Naive thymus-derived CD8-positive, alpha-beta T cell (primary cell): ENCODE measurements around the gene CCDC106. TPM values are rescaled to one million over a fixed set of nuclear protein-coding genes. Genes with fewer than 3 reads are reported as not detected.

ENCODE experiments used
- ATAC-seq, 2 donors: fragments of 150-1000 bp; cut with Tn5 transposase in 1 of 2; sonication (Bioruptor Pico), chemical (Tn5 transposase) in 1 of 2; 1 replicate in 1 of 2; 2 replicates in 1 of 2; pipeline ENCODE4 v1.10.0; 2021; ENCODE audit warnings: mild to moderate bottlenecking in 2 of 2, moderate library complexity in 2 of 2
- POLR2A ChIA-PET: fragments of 350-600 bp; sonication (Branson Sonifier 250); formaldehyde crosslinking; loops from one replicate; lab custom pipeline; 2021; ENCODE audit warnings: antibody characterized with exemption; lab: Charles Lee
- DNase-seq, 10 donors: peaks; one replicate each; pipeline versions ENCODE4 v3.0.0 to v3.0.0-alpha.2; 2020 to 2022
- H3K27ac Mint-ChIP-seq, 10 donors: one replicate each; pipeline ENCODE4 v1.8.0; 2020 to 2022; ENCODE audit warnings: mild to moderate bottlenecking in 10 of 10, mixed read lengths in 10 of 10, moderate library complexity in 4 of 10, inconsistent platforms in 1 of 10
- H3K27me3 Mint-ChIP-seq, 5 donors: one replicate each; pipeline ENCODE4 v1.8.0; 2021 to 2022; ENCODE audit warnings: mixed read lengths in 5 of 5
- H3K36me3 Mint-ChIP-seq, 3 donors: one replicate each; pipeline ENCODE4 v1.8.0; 2020 to 2022; ENCODE audit warnings: mixed read lengths in 3 of 3, mild to moderate bottlenecking in 2 of 3, inconsistent platforms in 1 of 3
- H3K4me1 Mint-ChIP-seq, 4 donors: one replicate each; pipeline ENCODE4 v1.8.0; 2021 to 2022; ENCODE audit warnings: mixed read lengths in 4 of 4
- H3K4me3 Mint-ChIP-seq, 10 donors: one replicate each; pipeline ENCODE4 v1.8.0; 2020 to 2022; ENCODE audit warnings: mild to moderate bottlenecking in 10 of 10, mixed read lengths in 10 of 10, moderate library complexity in 6 of 10, inconsistent platforms in 1 of 10
- H3K9me3 Mint-ChIP-seq, 9 donors: one replicate each; pipeline ENCODE4 v1.8.0; 2020 to 2022; ENCODE audit warnings: mixed read lengths in 9 of 9, mild to moderate bottlenecking in 3 of 9, inconsistent platforms in 1 of 9, moderate library complexity in 1 of 9
- polyA plus RNA-seq, 3 donors: library from polyadenylated mRNA; unstranded; fragments of 300-500 nt; fragmentation: Illumina TruSeq; gene quantifications; one replicate each; pipeline ENCODE4 v1.2.3, GENCODE V29; 2021
- total RNA-seq, 8 experiments: library from RNA in 2 of 8; stranded (reverse) in 2 of 8; gene quantifications; one replicate each; pipeline ENCODE4 v1.2.3 and lab custom pipeline; 2021 to 2026

CCDC106 gene
- total and polyA plus RNA-seq, 5 experiments from 2014 or later, result 2.6 to 8.3 (median 4.4) TPM

DNA sequence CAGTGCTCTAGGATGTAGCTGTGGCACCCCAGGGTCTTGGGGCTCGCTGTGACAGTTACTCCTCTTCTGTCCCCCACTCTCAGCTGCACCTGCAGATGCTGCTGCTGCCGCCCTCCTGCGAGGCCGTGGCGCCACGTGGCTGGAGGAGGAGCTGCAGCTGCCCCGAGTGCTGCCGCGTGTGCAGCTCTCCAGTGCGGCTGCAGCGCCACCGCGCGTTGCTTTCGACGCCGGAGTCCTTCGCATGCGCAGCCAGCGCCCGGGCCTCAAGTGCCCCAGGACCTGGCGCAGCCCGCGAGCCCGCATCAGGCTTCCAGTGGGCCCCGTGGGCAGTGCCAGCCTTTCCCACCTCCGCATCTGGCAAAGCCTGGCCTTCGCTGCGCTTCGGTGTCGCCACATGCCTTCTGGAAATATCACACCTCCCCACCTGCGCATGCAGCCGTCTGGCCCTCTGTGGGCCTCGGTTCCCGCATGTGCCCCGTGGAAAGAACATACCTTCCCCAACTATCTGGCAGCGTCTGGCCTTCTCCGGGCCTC is 7.9 kb upstream of the CCDC106 start:
- H3K27ac Mint-ChIP-seq, result peak overlapping the region; percentile 84 to 94 (median 92)
- H3K36me3 Mint-ChIP-seq, result peaks cover under 1 to 16% (median 4%) of the 10 kb centered on the region in 3 donors
- DNase-seq (peak; percentile 63 to 83 (median 76)), ATAC-seq (peak; percentile 37 to 53)
- no peaks in the 10 kb centered on the region for H3K27me3 Mint-ChIP-seq
- peak overlapping the region; percentile 66 to 91 (median 77) for H3K4me3 Mint-ChIP-seq
- H3K4me1 Mint-ChIP-seq, result peaks cover 50 to 79% (median 76%) of the 10 kb centered on the region in 4 donors
- POLR2A ChIA-PET, result interaction anchor here (0.6 to 7.3 kb wide), 6 partner anchors 9 to 1264 kb away, joined by 3 to 76 read pairs (median 6); partner anchors contain the start of genes FIZ1, ZNF524, ZNF784 and ZNF865
- no peaks in the 10 kb centered on the region for H3K9me3 Mint-ChIP-seq

DNA sequence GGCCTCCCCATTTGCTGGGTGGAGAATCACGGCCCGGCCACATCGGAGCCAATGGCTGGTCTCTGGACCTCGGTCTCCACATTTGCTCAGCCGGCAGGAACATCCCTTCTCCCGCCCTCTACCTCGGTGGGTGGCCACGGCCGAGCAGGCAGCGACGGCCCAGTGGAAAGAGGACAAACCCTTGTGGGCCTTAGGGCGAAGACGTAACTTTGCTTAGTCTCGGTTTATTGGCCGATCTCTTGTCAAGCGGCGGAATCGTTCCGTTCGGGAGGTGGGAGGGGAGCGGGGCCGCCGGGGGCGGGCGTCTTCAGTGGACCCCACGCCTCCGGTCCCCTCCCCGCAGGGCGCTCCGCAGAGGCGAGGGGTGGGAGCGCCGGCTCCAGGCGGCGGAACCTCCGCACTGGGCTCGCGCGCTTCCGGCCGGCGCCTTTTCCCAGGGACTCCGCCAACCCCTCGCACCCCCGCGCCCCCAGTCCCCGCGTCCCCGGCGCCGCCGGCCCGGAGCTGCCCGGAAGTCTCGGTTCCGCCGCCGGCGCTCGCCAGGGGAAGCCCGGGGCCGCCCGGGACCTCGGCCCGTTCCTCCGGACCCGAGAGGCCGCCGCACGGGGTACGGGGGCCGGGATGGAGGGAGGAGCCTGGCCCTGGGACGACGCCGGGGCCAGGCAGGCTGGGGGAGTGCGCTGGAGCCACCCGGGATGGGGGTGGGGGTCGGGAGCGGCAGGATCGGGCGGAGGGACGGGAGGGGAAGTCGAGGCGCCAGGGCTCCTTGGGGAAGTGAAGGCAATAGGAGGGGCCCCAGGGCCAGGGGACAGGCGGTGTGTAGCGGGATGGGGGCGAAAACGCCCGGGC is 7.2 kb upstream of the CCDC106 start, which contains the start of gene ZNF580:
Gene ZNF580 (plus strand): TSS at position 426 of the 849 bp plus-strand sequence. CDS start 1,507 bp downstream, outside the sequence.
- H3K9me3 Mint-ChIP-seq, result no peaks in the 10 kb centered on the region
- H3K27me3 Mint-ChIP-seq, result no peaks in the 10 kb centered on the region
- H3K36me3 Mint-ChIP-seq, result peaks cover 0 to 20% (median 4%) of the 10 kb centered on the region in 3 donors
- H3K27ac Mint-ChIP-seq, result peak within 1 kb of the TSS; percentile 91 to 99 (median 95)
- POLR2A ChIA-PET, result interaction anchor here (1.0 to 7.3 kb wide), 6 partner anchors 8 to 42 kb away, joined by 4 to 76 read pairs (median 6); partner anchors contain the start of genes FIZ1, U2AF2, ZNF524 and ZNF784
- ATAC-seq (peak; percentile 19), DNase-seq (peak in 8 of 10 donors; percentile 42 to 78 (median 54))
- H3K4me3 Mint-ChIP-seq, result peak within 1 kb of the TSS; percentile 84 to 98 (median 94)
- H3K4me1 Mint-ChIP-seq, result peaks cover 45 to 79% (median 74%) of the 10 kb centered on the region in 4 donors

GRCh38 chr19:55641426-55642152 is 6.4 kb upstream of the CCDC106 start:
- H3K9me3 Mint-ChIP-seq, result no peaks in the 10 kb centered on the region
- H3K4me3 Mint-ChIP-seq, result peak overlapping the region; percentile 84 to 98 (median 94)
- H3K27ac Mint-ChIP-seq, result peak overlapping the region; percentile 83 to 99 (median 95)
- no peaks in the 10 kb centered on the region for H3K27me3 Mint-ChIP-seq
- H3K4me1 Mint-ChIP-seq, result peaks cover 37 to 71% (median 66%) of the 10 kb centered on the region in 4 donors
- peak in 6 of 10 donors; percentile 28 to 69 (median 46) for DNase-seq
- peaks cover 0 to 14% (median 4%) of the 10 kb centered on the region in 3 donors for H3K36me3 Mint-ChIP-seq
- peak; percentile 7 to 8 for ATAC-seq
- POLR2A ChIA-PET, result interaction anchor here (1.0 to 9.2 kb wide), 12 partner anchors 7 to 165 kb away, joined by 4 to 148 read pairs (median 10); partner anchors contain the start of genes FIZ1, U2AF2, ZNF524 and ZNF628

- POLR2A ChIA-PET, result interaction anchor here (0.7 to 9.2 kb wide), 17 partner anchors 7 to 499 kb away, joined by 3 to 148 read pairs (median 5); partner anchors contain the start of genes EPN1, FIZ1, U2AF2 and ZNF444
- ATAC-seq, result peak; percentile 24 to 36
- H3K9me3 Mint-ChIP-seq, result no peaks in the 10 kb centered on the region
- DNase-seq, result peak in 6 of 10 donors; percentile 24 to 66 (median 44)
- H3K36me3 Mint-ChIP-seq, result peaks cover 0 to 14% (median 4%) of the 10 kb centered on the region in 3 donors
- peak overlapping the region; percentile 91 to 99 (median 94) for H3K4me3 Mint-ChIP-seq
- peaks cover 36 to 71% (median 65%) of the 10 kb centered on the region in 4 donors for H3K4me1 Mint-ChIP-seq
- no peaks in the 10 kb centered on the region for H3K27me3 Mint-ChIP-seq
- peak overlapping the region; percentile 94 to 99 (median 98) for H3K27ac Mint-ChIP-seq
These were observed 5.6 kb upstream of the CCDC106 start for GRCh38 chr19:55642153-55643002.

DNA sequence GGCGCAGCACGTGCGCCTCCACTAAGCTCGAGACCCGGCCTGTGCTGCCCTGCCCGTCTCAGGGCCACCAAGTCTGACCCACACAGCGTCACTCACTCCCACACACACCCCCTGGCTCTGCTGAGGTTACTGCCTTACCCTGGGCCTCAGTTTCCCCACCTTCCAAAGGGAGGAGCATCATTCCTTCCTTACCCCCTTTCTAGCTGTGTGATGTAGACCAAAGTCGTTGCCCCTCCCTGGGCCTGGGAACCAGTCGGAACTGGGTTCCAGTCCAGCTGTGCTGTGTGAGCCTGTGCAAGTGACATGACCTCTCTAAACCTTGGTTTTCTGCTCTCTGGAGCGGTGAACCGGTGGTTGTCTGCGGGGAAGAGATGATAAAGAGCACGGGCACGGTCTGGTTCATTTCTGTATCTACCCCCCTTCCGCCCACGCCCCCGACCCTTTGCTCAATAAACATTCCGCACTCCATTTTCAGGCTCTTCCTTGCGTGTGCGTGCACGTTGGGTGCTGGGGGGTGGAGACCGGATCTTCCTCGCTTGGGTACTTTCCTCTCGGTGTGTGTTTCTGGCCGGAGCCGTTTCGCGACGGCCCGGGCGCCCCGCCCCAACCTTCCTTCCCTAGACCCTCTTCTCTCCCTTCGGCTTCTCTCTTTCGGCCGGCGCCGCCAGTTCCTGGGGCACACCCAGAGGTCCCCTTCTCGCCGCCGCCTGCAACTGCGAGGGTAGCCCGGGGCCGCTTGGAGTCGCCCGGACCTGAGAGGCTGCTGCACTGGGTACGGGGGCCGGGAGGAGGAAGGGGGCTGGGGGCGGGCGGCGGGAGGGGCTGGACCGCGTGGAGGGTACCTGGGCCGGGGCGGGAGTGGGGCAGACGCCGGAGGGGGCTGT is 4.8 kb upstream of the CCDC106 start, which contains the start of gene ZNF581:
Gene ZNF581 (plus strand): TSS at position 647 of the 884 bp plus-strand sequence. CDS start 923 bp downstream, outside the sequence.
- Mint-ChIP-seq H3K36me3 (peaks cover 0 to 10% (median 2%) of the 10 kb centered on the region in 3 donors), H3K9me3 (no peaks in the 10 kb centered on the region), H3K4me1 (peaks cover 30 to 67% (median 61%) of the 10 kb centered on the region in 4 donors), H3K4me3 (peak within 1 kb of the TSS; percentile 91 to 99 (median 94)), H3K27me3 (no peaks in the 10 kb centered on the region), H3K27ac (peak within 1 kb of the TSS; percentile 94 to 99 (median 98))
- POLR2A ChIA-PET, result interaction anchor here (0.5 to 9.2 kb wide), 19 partner anchors 8 to 607 kb away, joined by 3 to 148 read pairs (median 5); partner anchors contain the start of genes EPN1, FIZ1, U2AF2 and ZNF444
- DNase-seq, result peak; percentile 67 to 86 (median 76)
- ATAC-seq, result peak; percentile 45 to 51

GRCh38 chr19:55643887-55644176 is 4.2 kb upstream of the CCDC106 start:
- peaks cover 0 to 6% (median 2%) of the 10 kb centered on the region in 3 donors for H3K36me3 Mint-ChIP-seq
- H3K27me3 Mint-ChIP-seq, result no peaks in the 10 kb centered on the region
- no peak for ATAC-seq
- peak in 1 of 10 donors; percentile 60 for DNase-seq
- peaks cover 30 to 65% (median 62%) of the 10 kb centered on the region in 4 donors for H3K4me1 Mint-ChIP-seq
- H3K9me3 Mint-ChIP-seq, result no peaks in the 10 kb centered on the region
- H3K4me3 Mint-ChIP-seq, result peak overlapping the region; percentile 91 to 99 (median 94)
- peak overlapping the region; percentile 87 to 99 (median 94) for H3K27ac Mint-ChIP-seq
- POLR2A ChIA-PET, result interaction anchor here (1.0 to 9.2 kb wide), 5 partner anchors 9 to 526 kb away, joined by 3 to 148 read pairs (median 6); partner anchors contain the start of genes PPP1R12C, U2AF2 and ZNF865

DNA sequence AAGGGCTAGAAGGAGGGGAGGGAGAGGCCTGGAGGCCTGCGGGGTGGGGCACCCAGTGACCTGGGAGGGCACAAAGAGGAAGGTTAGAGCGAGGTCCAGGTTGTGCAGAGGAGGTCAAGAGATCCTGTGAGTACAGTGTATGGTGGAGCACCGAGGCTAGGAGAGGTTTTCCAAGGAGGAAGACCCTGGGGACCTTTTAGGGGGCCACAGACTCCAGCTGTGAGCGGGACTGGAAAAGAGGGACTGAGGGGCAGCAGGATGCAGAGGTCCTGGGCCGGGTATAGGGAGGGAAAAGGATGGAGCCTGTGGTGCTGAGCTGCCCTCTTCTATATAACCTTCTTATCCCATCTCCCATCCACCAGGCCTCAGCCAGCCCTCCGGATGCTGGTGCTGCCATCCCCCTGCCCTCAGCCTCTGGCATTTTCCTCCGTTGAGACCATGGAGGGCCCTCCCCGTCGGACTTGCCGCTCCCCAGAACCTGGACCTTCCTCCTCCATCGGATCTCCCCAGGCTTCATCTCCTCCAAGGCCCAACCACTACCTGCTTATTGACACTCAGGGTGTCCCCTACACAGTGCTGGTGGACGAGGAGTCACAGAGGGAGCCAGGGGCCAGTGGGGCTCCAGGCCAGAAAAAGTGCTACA is 3.7 kb upstream of the CCDC106 start:
- H3K4me1 Mint-ChIP-seq, result peaks cover 27 to 64% (median 61%) of the 10 kb centered on the region in 4 donors
- DNase-seq, result peak in 1 of 10 donors; percentile 54
- H3K27me3 Mint-ChIP-seq, result no peaks in the 10 kb centered on the region
- no peak for ATAC-seq
- H3K9me3 Mint-ChIP-seq, result no peaks in the 10 kb centered on the region
- peak overlapping the region; percentile 87 to 99 (median 94) for H3K27ac Mint-ChIP-seq
- POLR2A ChIA-PET, result interaction anchor here (0.7 to 9.2 kb wide), 6 partner anchors 9 to 527 kb away, joined by 3 to 148 read pairs (median 5); partner anchors contain the start of genes PPP1R12C, U2AF2 and ZNF865
- peaks cover 0 to 6% (median 0%) of the 10 kb centered on the region in 3 donors for H3K36me3 Mint-ChIP-seq
- H3K4me3 Mint-ChIP-seq, result peak overlapping the region; percentile 91 to 99 (median 94)

DNA sequence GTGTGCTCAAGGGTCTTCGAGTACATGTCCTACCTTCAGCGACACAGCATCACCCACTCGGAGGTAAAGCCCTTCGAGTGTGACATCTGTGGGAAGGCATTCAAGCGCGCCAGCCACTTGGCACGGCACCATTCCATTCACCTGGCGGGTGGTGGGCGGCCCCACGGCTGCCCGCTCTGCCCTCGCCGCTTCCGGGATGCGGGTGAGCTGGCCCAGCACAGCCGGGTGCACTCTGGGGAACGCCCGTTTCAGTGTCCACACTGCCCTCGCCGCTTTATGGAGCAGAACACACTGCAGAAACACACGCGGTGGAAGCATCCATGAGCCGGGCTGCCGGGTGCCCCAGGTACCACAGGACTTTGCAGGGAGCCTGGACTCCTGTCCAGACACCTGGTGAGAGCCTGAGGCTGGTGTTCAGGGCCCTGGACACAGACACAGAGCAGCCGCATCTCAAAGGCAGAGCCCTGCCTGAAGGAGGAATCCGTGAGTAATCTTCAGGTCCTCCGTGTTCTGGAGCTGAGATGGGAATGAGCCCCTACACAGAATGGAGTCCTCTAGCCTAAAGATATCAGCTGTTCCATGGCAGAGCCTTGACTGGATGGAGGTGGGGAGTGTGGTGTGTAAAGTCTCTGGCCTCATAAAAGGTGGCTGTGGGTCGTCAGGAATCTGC is 3.0 kb upstream of the CCDC106 start:
- Mint-ChIP-seq H3K9me3 (no peaks in the 10 kb centered on the region), H3K36me3 (peaks cover 0 to 8% (median 0%) of the 10 kb centered on the region in 3 donors), H3K4me1 (peaks cover 31 to 65% (median 62%) of the 10 kb centered on the region in 4 donors), H3K27me3 (no peaks in the 10 kb centered on the region), H3K27ac (peak overlapping the region in 6 of 10 donors; percentile 38 to 99 (median 94)), H3K4me3 (peak overlapping the region; percentile 91 to 99 (median 94))
- peak in 1 of 10 donors; percentile 38 for DNase-seq
- POLR2A ChIA-PET, result interaction anchor here (0.7 to 9.2 kb wide), 6 partner anchors 8 to 527 kb away, joined by 3 to 148 read pairs (median 4); partner anchors contain the start of genes FIZ1, PPP1R12C, U2AF2 and ZNF524
- no peak for ATAC-seq

DNA sequence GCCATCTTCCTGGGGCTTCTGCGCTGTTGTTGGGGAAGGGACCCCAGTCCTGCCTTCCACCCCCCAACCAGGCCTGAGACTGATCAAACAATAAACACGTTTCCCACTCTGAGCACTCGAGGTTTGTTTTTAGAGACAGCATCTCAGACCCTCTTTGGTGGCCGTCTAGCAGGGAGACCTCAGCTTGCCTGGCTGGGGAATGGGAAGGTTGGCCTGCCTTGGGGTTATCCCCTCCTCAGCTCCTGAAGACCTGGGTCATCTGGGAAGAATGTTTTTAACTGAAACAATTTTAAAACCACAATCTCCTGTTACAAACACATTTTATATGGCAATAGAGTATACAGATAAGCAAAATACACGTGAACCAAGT is 2.5 kb upstream of the CCDC106 start:
- no peak for ATAC-seq
- H3K4me3 Mint-ChIP-seq, result peak overlapping the region; percentile 36 to 91 (median 56)
- POLR2A ChIA-PET, result interaction anchor here (0.7 to 9.2 kb wide), 3 partner anchors 9 to 46 kb away, joined by 3 to 148 read pairs (median 3); partner anchors contain the start of genes FIZ1 and ZNF524
- no peaks in the 10 kb centered on the region for H3K9me3 Mint-ChIP-seq
- peaks cover 0 to 8% (median 0%) of the 10 kb centered on the region in 3 donors for H3K36me3 Mint-ChIP-seq
- no peaks in the 10 kb centered on the region for H3K27me3 Mint-ChIP-seq
- H3K4me1 Mint-ChIP-seq, result peaks cover 32 to 65% (median 63%) of the 10 kb centered on the region in 4 donors
- H3K27ac Mint-ChIP-seq, result peak overlapping the region in 6 of 10 donors; percentile 15 to 82 (median 69)
- DNase-seq, result no peak
